Measurements from ENCODE around the gene TRAK1.

GRCh38 chr3:42117175-42118008, 26.2 kb downstream of the TRAK1 start:
- peak; percentile 79 to 88 (median 82) for TF ChIP-seq CTCF (optimal IDR thresholded peaks at IDR 0.05 in 1 of 3, IDR thresholded peaks at IDR 0.05 in 1 of 3, conservative IDR thresholded peaks at IDR 0.05 in 1 of 3; ENCODE audit: extremely low read depth in 1 of 3, insufficient read depth in 2 of 3, low read length in 3 of 3)
- no peak for TF ChIP-seq EZH2 (IDR thresholded peaks at IDR 0.05; ENCODE audit: low read length)
